WTC11 (cell line): ENCODE data around the gene TMEM221. TPM values are rescaled to one million over a fixed set of nuclear protein-coding genes. Genes with fewer than 3 reads are reported as not detected.

Source experiments
- ATAC-seq: fragments of 200-7000 bp; cut with Tn5 transposase; 2 replicates; pipeline ENCODE4 v1.10.0; 2021; ENCODE audit warnings: mild to moderate bottlenecking, moderate library complexity
- CTCF ChIA-PET: fragments of 300-600 bp; sonication (Branson Sonifier 250); formaldehyde crosslinking; loops from one replicate; lab custom pipeline; 2021; ENCODE audit warnings: antibody characterized with exemption; lab: Charles Lee
- POLR2A ChIA-PET: fragments of 350-600 bp; sonication (Branson Sonifier 250); formaldehyde crosslinking; loops from one replicate; lab custom pipeline; 2021; ENCODE audit warnings: antibody characterized with exemption; lab: Charles Lee
- DNase-seq: peaks from one replicate; pipeline ENCODE4 v3.0.0; 2021; ENCODE audit warnings: low spot score
- H3K27ac Mint-ChIP-seq: 2 replicates; pipeline ENCODE4 v1.8.0; 2021; ENCODE audit warnings: mixed read lengths
- H3K27me3 Mint-ChIP-seq: 2 replicates; pipeline ENCODE4 v1.8.0; 2021; ENCODE audit warnings: low read depth, mild to moderate bottlenecking, moderate library complexity, mixed read lengths
- H3K36me3 Mint-ChIP-seq: 2 replicates; pipeline ENCODE4 v1.8.0; 2021; ENCODE audit warnings: mixed read lengths
- H3K4me1 Mint-ChIP-seq: 2 replicates; pipeline ENCODE4 v1.8.0; 2022; ENCODE audit warnings: mixed read lengths
- H3K4me3 Mint-ChIP-seq: 2 replicates; pipeline ENCODE4 v1.8.0; 2021; ENCODE audit warnings: mild to moderate bottlenecking, moderate library complexity, mixed read lengths
- H3K9me3 Mint-ChIP-seq: 2 replicates; pipeline ENCODE4 v1.8.0; 2021; ENCODE audit warnings: mixed read lengths
- AR ChIP-seq: fragments of 250-450 bp; sonication (Bioruptor Pico); IDR thresholded peaks from 2 replicates; pipeline ENCODE4 v1.9.0; 2021; ENCODE audit warnings: mild to moderate bottlenecking
- ATF1 ChIP-seq: sonication (generic); formaldehyde crosslinking; IDR thresholded peaks from 2 replicates; pipeline ENCODE4 v1.8.1; 2023; ENCODE audit warnings: mild to moderate bottlenecking, moderate library complexity, missing genetic modification reagents
- CREB1 ChIP-seq: sonication (generic); formaldehyde crosslinking; IDR thresholded peaks from 2 replicates; pipeline ENCODE4 v1.8.0; 2023; ENCODE audit warnings: mild to moderate bottlenecking, missing genetic modification reagents
- CREM ChIP-seq: sonication (generic); formaldehyde crosslinking; IDR thresholded peaks from 2 replicates; pipeline ENCODE4 v1.8.1; 2022; ENCODE audit warnings: mild to moderate bottlenecking, missing genetic modification reagents, moderate library complexity
- FOXJ3 ChIP-seq: sonication (generic); formaldehyde crosslinking; IDR thresholded peaks from 2 replicates; pipeline ENCODE4 v1.9.0; 2021; ENCODE audit warnings: missing genetic modification reagents, mild to moderate bottlenecking, borderline replicate concordance
- FOXP1 ChIP-seq: sonication (generic); formaldehyde crosslinking; IDR thresholded peaks from 2 replicates; pipeline ENCODE4 v1.8.0; 2022; ENCODE audit warnings: missing genetic modification reagents, mild to moderate bottlenecking, moderate library complexity, borderline replicate concordance
- GABPB1 ChIP-seq: sonication (generic); formaldehyde crosslinking; IDR thresholded peaks from 2 replicates; pipeline ENCODE4 v1.8.1; 2023; ENCODE audit warnings: mild to moderate bottlenecking, missing genetic modification reagents
- HMGA2 ChIP-seq: fragments of 250-450 bp; sonication (Bioruptor Pico); IDR thresholded peaks from 2 replicates; pipeline ENCODE4 v1.4.0; 2021; ENCODE audit warnings: mild to moderate bottlenecking, moderate library complexity
- IRF1 ChIP-seq: sonication (generic); formaldehyde crosslinking; IDR thresholded peaks from 2 replicates; pipeline ENCODE4 v1.8.0; 2023; ENCODE audit warnings: missing genetic modification reagents
- JUN ChIP-seq: sonication (generic); formaldehyde crosslinking; IDR thresholded peaks from 2 replicates; pipeline ENCODE4 v1.8.0; 2023; ENCODE audit warnings: mild to moderate bottlenecking, missing genetic modification reagents
- MAX ChIP-seq: sonication (generic); formaldehyde crosslinking; IDR thresholded peaks from 2 replicates; pipeline ENCODE4 v1.8.0; 2022; ENCODE audit warnings: mild to moderate bottlenecking, missing genetic modification reagents
- MLX ChIP-seq: sonication (generic); formaldehyde crosslinking; IDR thresholded peaks from 2 replicates; pipeline ENCODE4 v1.8.1; 2023; ENCODE audit warnings: mild to moderate bottlenecking, missing genetic modification reagents, moderate library complexity
- MXD4 ChIP-seq: fragments of 250-450 bp; sonication (Bioruptor Pico); IDR thresholded peaks from 2 replicates; pipeline ENCODE4 v1.8.0; 2021; ENCODE audit warnings: mild to moderate bottlenecking, moderate library complexity, borderline replicate concordance
- PRDM15 ChIP-seq: sonication (generic); formaldehyde crosslinking; IDR thresholded peaks from 2 replicates; pipeline ENCODE4 v1.8.0; 2022; ENCODE audit warnings: missing genetic modification reagents
- SOX15 ChIP-seq: fragments of 250-450 bp; sonication (Bioruptor Pico); IDR thresholded peaks from 2 replicates; pipeline ENCODE4 v1.9.0; 2021; ENCODE audit warnings: mild to moderate bottlenecking
- STAT6 ChIP-seq: sonication (generic); formaldehyde crosslinking; conservative IDR thresholded peaks from 2 replicates; pipeline ENCODE4 v1.8.1; 2023; ENCODE audit warnings: mild to moderate bottlenecking, low read depth, missing genetic modification reagents, moderate library complexity
- TEAD1 ChIP-seq: sonication (generic); formaldehyde crosslinking; IDR thresholded peaks from 2 replicates; pipeline ENCODE4 v1.8.0; 2022; ENCODE audit warnings: mild to moderate bottlenecking, missing genetic modification reagents
- ZMAT4 ChIP-seq: fragments of 250-450 bp; sonication (Bioruptor Pico); IDR thresholded peaks from 2 replicates; pipeline ENCODE4 v1.9.0; 2021; ENCODE audit warnings: mild to moderate bottlenecking
- ZNF423 ChIP-seq: fragments of 250-450 bp; sonication (Bioruptor Pico); IDR thresholded peaks from 2 replicates; pipeline ENCODE4 v2.1.2; 2022; ENCODE audit warnings: mild to moderate bottlenecking, moderate library complexity
- ZSCAN18 ChIP-seq: fragments of 250-450 bp; sonication (Bioruptor Pico); IDR thresholded peaks from 2 replicates; pipeline ENCODE4 v2.1.2; 2022; ENCODE audit warnings: mild to moderate bottlenecking, moderate library complexity
- total RNA-seq: library from RNA; stranded (reverse); gene quantifications from 3 replicates; pipeline ENCODE4 v1.2.3, GENCODE V29; 2021

Gene TMEM221
- total RNA-seq, 1 experiment from 2014 or later: 1.2 TPM

GRCh38 chr19:17394891-17395415 is 53.5 kb downstream of the TMEM221 start (continued):
- TF ChIP-seq PRDM15 (no peak), JUN (CRISPR knock-in tag) (no peak), TEAD1 (CRISPR knock-in tag) (no peak)

- Mint-ChIP-seq H3K27me3 (peaks cover 16% of the 10 kb centered on the region), H3K27ac (no peak within 1 kb of the TSS), H3K9me3 (peaks cover 7% of the 10 kb centered on the region), H3K4me3 (no peak within 1 kb of the TSS), H3K36me3 (peaks cover 3% of the 10 kb centered on the region; the same call in 1 of the 2 replicates), H3K4me1 (peaks cover 13% of the 10 kb centered on the region)
- ChIA-PET POLR2A (no interaction called here), CTCF (interaction anchor here (0.7 to 2.1 kb wide), 8 partner anchors 8 to 100 kb away, joined by 3 to 6 read pairs (median 4); partner anchors contain the start of gene MVB12A)
- DNase-seq: no peak
- no peak for ATAC-seq
- no peak for TF ChIP-seq AR
- TF ChIP-seq ZSCAN18: no peak
- TF ChIP-seq CREM (CRISPR knock-in tag): no peak
- TF ChIP-seq FOXP1 (CRISPR knock-in tag): no peak
- TF ChIP-seq HMGA2 (CRISPR knock-in tag): no peak
- no peak for TF ChIP-seq ZMAT4 (CRISPR knock-in tag)
- no peak for TF ChIP-seq IRF1 (CRISPR knock-in tag)
- no peak for TF ChIP-seq MXD4
- no peak for TF ChIP-seq SOX15 (CRISPR knock-in tag)
- no peak for TF ChIP-seq CREB1
- TF ChIP-seq JUN (CRISPR knock-in tag): no peak
Measured at GRCh38 chr19:17393914-17394313, 54.6 kb downstream of the TMEM221 start, which contains the start of gene CCDC194. CCDC194 (minus strand) TSS chr19:17394196; CDS start chr19:17394158, 38 bp downstream.

GRCh38 chr19:17393002-17393401 is 55.5 kb downstream of the TMEM221 start:
- H3K4me3 Mint-ChIP-seq: no peak overlapping the region
- DNase-seq (no peak), ATAC-seq (no peak)
- H3K9me3 Mint-ChIP-seq: peaks cover 9% of the 10 kb centered on the region
- peaks cover 22% of the 10 kb centered on the region for H3K27me3 Mint-ChIP-seq
- ChIA-PET CTCF (interaction anchor here (0.7 to 1.0 kb wide), 5 partner anchors 11 to 97 kb away, joined by 3 to 6 read pairs (median 4); no protein-coding TSS in a partner anchor), POLR2A (interaction anchor here (0.9 kb wide), 1 partner anchor 10 kb away, joined by 4 read pairs; no protein-coding TSS in a partner anchor)
- H3K36me3 Mint-ChIP-seq: peaks cover 3% of the 10 kb centered on the region; the same call in 1 of the 2 replicates
- H3K27ac Mint-ChIP-seq: no peak overlapping the region
- peaks cover 13% of the 10 kb centered on the region for H3K4me1 Mint-ChIP-seq
- TF ChIP-seq ZNF423 (CRISPR knock-in tag): no peak
- no peak for TF ChIP-seq STAT6 (CRISPR knock-in tag)
- TF ChIP-seq GABPB1: no peak
- TF ChIP-seq ATF1 (CRISPR knock-in tag): no peak
- TF ChIP-seq MAX (CRISPR knock-in tag): no peak
- TF ChIP-seq MLX (CRISPR knock-in tag): no peak
- TF ChIP-seq FOXJ3 (CRISPR knock-in tag): no peak
- no peak for TF ChIP-seq JUN (CRISPR knock-in tag)
